Endothelial cell of umbilical vein (primary cell): Measurements from ENCODE around the gene GFOD1. TPM values are rescaled to one million over a fixed set of nuclear protein-coding genes. Genes with fewer than 3 reads are reported as not detected.

ENCODE experiments used
- BruUV-seq: library from RNA; stranded (reverse); fragments of 400-500 nt; replicated peaks from 2 replicates; lab custom pipeline; 2021; lab: Mats Ljungman, UMichigan
- CTCF ChIA-PET: fragments of 300-600, 350-600 bp; sonication (Branson Sonifier 250); formaldehyde crosslinking; loops from one replicate; lab custom pipeline; 2021; ENCODE audit warnings: antibody characterized with exemption, inconsistent platforms; lab: Charles Lee
- POLR2A ChIA-PET: fragments of 300-600, 350-600 bp; sonication (Branson Sonifier 250); formaldehyde crosslinking; loops from one replicate; lab custom pipeline; 2021; ENCODE audit warnings: antibody characterized with exemption, inconsistent platforms; lab: Charles Lee
- DNase-seq: peaks from one replicate; pipeline ENCODE4 v3.0.0-alpha.2; 2011; ENCODE audit warnings: low read depth, low spot score
- FAIRE-seq: peaks from 2 replicates; lab custom pipeline; 2011; peaks lifted over from hg19 to GRCh38; lab: Jason Lieb, UNC
- H2AFZ ChIP-seq: 2 replicates; pipeline ENCODE4 v1.6.0; 2012; ENCODE audit warnings: low read depth, low read length, control low read depth, inconsistent platforms
- H3K27ac ChIP-seq: 2 replicates; pipeline ENCODE4 v1.5.1; 2011; ENCODE audit warnings: low read depth, mild to moderate bottlenecking, control low read depth, low read length, moderate library complexity; ENCODE audit not compliant: insufficient read depth
- H3K27me3 ChIP-seq, 2 experiments: 2 replicates each; pipeline versions ENCODE4 v1.6.0 to v1.6.1; 2011; ENCODE audit warnings: low read length in 2 of 2, mixed read lengths in 1 of 2; ENCODE audit not compliant: control insufficient read depth in 2 of 2, insufficient read depth in 2 of 2
- H3K36me3 ChIP-seq, 2 experiments: 2 replicates in 1 of 2; 3 replicates in 1 of 2; pipeline ENCODE4 v1.5.1; 2011; ENCODE audit warnings: low read length in 2 of 2, mild to moderate bottlenecking in 1 of 2, moderate library complexity in 1 of 2; ENCODE audit not compliant: control insufficient read depth in 2 of 2, insufficient read depth in 2 of 2; ENCODE audit errors: extremely low read depth in 1 of 2
- H3K4me1 ChIP-seq: 3 replicates; pipeline ENCODE4 v1.5.1; 2011; ENCODE audit warnings: mild to moderate bottlenecking, low read length; ENCODE audit not compliant: control insufficient read depth, insufficient read depth; ENCODE audit errors: extremely low read depth
- H3K4me2 ChIP-seq: 2 replicates; pipeline ENCODE4 v1.6.1; 2011; ENCODE audit warnings: low read length, control low read depth, mixed read lengths; ENCODE audit not compliant: insufficient read depth
- H3K4me3 ChIP-seq, 3 experiments: fragments of 200-600 bp in 1 of 3; sonication (generic), shearing (Covaris generic) in 1 of 3; replicated peaks in 1 of 3; 2 replicates each; pipeline ENCODE4 v1.5.1; 2011 to 2016; ENCODE audit warnings: control low read depth in 3 of 3, low read length in 3 of 3, mild to moderate bottlenecking in 2 of 3, inconsistent platforms in 1 of 3, low read depth in 1 of 3, moderate library complexity in 1 of 3; ENCODE audit not compliant: insufficient read depth in 1 of 3
- H3K79me2 ChIP-seq: 2 replicates; pipeline ENCODE4 v1.6.0; 2012; ENCODE audit warnings: low read length, inconsistent platforms; ENCODE audit not compliant: control insufficient read depth, insufficient read depth
- H3K9ac ChIP-seq: replicated peaks from 2 replicates; pipeline ENCODE3; 2011; ENCODE audit warnings: low read length, control low read depth; ENCODE audit not compliant: insufficient read depth; ENCODE audit errors: extremely low read depth
- H3K9me1 ChIP-seq: replicated peaks from 3 replicates; pipeline ENCODE4 v1.6.0; 2011; ENCODE audit warnings: mild to moderate bottlenecking, low read length; ENCODE audit not compliant: control insufficient read depth, insufficient read depth; ENCODE audit errors: extremely low read depth
- H3K9me3 ChIP-seq: replicated peaks from 2 replicates; pipeline ENCODE4 v1.5.1; 2012; ENCODE audit warnings: low read length, inconsistent platforms; ENCODE audit not compliant: control insufficient read depth, insufficient read depth
- H4K20me1 ChIP-seq: replicated peaks from 2 replicates; pipeline ENCODE3; 2011; ENCODE audit warnings: mild to moderate bottlenecking, low read length; ENCODE audit not compliant: control insufficient read depth, insufficient read depth; ENCODE audit errors: extremely low read depth
- CTCF ChIP-seq, 2 donors: IDR thresholded peaks; 1 replicate in 1 of 2; 2 replicates in 1 of 2; pipeline ENCODE4 v1.5.1; 2011; ENCODE audit warnings: low read length in 2 of 2, mild to moderate bottlenecking in 2 of 2, moderate library complexity in 2 of 2, control low read depth in 1 of 2, inconsistent platforms in 1 of 2, low read depth in 1 of 2; ENCODE audit not compliant: insufficient read depth in 1 of 2; ENCODE audit errors: extremely low read depth in 1 of 2
- EZH2 ChIP-seq: IDR thresholded peaks from 2 replicates; pipeline ENCODE4 v1.6.1; 2012; ENCODE audit warnings: borderline replicate concordance, low read depth, mild to moderate bottlenecking, moderate library complexity, low read length, inconsistent platforms; ENCODE audit not compliant: severe bottlenecking
- FOS ChIP-seq: IDR thresholded peaks from 2 replicates; pipeline ENCODE4 v1.6.1; 2011; ENCODE audit warnings: mild to moderate bottlenecking, low read length, moderate library complexity, borderline replicate concordance; ENCODE audit not compliant: insufficient read depth
- GATA2 ChIP-seq: IDR thresholded peaks from 2 replicates; pipeline ENCODE4 v1.7.0; 2011; ENCODE audit warnings: low read depth, mild to moderate bottlenecking, moderate library complexity, mixed read lengths, low read length; ENCODE audit not compliant: insufficient read length, insufficient read depth
- JUN ChIP-seq: IDR thresholded peaks from 2 replicates; pipeline ENCODE4 v1.6.1; 2011; ENCODE audit warnings: borderline replicate concordance, low read depth; ENCODE audit not compliant: insufficient read length, insufficient read depth
- MYC ChIP-seq: IDR thresholded peaks from one replicate; pipeline ENCODE4 v1.6.1; 2011; ENCODE audit warnings: mild to moderate bottlenecking, low read depth, low read length
- POLR2A ChIP-seq: IDR thresholded peaks from 2 replicates; pipeline ENCODE4 v1.6.1; 2012; ENCODE audit warnings: low read depth, mild to moderate bottlenecking, control low read depth, low read length
- POLR2AphosphoS5 ChIP-seq: IDR thresholded peaks from 2 replicates; pipeline ENCODE4 v1.6.1; 2012; ENCODE audit warnings: low read depth, mild to moderate bottlenecking, control low read depth, low read length, moderate library complexity; ENCODE audit not compliant: insufficient read depth
- dilution Hi-C: fragments of 300-500 bp; cut with MboI; formaldehyde crosslinking; loops from one replicate; pipeline ENCODE4 v1.15.0; 2019; ENCODE audit warnings: low sequenced_read_pairs; ENCODE audit not compliant: extremely low pct_ligation_motif_present
- intact Hi-C: fragments of 100-400 bp; cut with micrococcal nuclease; formaldehyde crosslinking; loops from one replicate; pipeline ENCODE4 v1.10.0; 2022
- polyA plus RNA-seq, 4 experiments: library from polyadenylated mRNA; depleted of rRNA in 3 of 4; stranded (reverse) in 3 of 4; unstranded in 1 of 4; fragments of >200 nt; gene quantifications; 2 replicates each; pipeline versions ENCODE4 v1.2.1 to v1.2.3, GENCODE V29; 2011 to 2012; ENCODE audit warnings: missing spikeins in 1 of 4
- total RNA-seq: library from RNA; stranded (reverse); gene quantifications from 2 replicates; pipeline ENCODE4 v1.2.3, GENCODE V29; 2021
- TF ChIP-seq, protein P1 (sequence below): IDR thresholded peaks from 2 replicates; pipeline ENCODE4 v1.6.1; 2011; ENCODE audit not compliant: insufficient read depth, insufficient read length

Gene GFOD1
- total and polyA plus RNA-seq, 2 donors (not counting 3 experiments of a cell fraction or from before 2014, with no cell fraction given): 12.1 to 24.1 TPM

DNA sequence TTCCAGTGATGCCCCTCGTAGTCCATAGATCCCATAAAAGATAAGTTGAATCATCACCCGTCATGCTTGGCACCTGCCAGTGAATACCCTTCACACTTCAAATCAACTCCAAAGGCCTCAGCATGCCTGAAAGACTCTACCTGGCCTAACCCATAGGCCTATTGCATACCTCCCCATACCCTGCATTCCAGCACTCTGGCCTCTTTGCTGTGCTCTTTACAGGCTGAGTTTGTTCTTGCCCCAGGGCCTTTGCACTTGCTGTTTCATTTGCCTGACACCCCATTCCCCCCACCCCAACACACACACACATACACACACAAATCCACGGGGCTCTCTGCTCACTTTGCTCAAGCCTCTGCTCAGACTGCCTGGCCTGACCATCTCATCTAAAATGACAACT is 3.0 kb upstream of the GFOD1 start:
- Histone ChIP-seq H4K20me1 (no peaks in the 10 kb centered on the region), H3K27me3 (no peaks in the 10 kb centered on the region), H3K4me1 (peaks cover 6% of the 10 kb centered on the region), H3K36me3 (no peaks in the 10 kb centered on the region), H3K79me2 (peaks cover 5% of the 10 kb centered on the region), H3K9me3 (no peaks in the 10 kb centered on the region), H3K9ac (no peak overlapping the region), H2AFZ (no peak overlapping the region), H3K9me1 (no peaks in the 10 kb centered on the region), H3K4me2 (no peak overlapping the region), H3K4me3 (no peak overlapping the region), H3K27ac (no peak overlapping the region)
- intact Hi-C loops: no loop called here
- POLR2A ChIA-PET: no interaction called here
- DNase-seq (no peak), FAIRE-seq (no peak)
- CTCF ChIA-PET: no interaction called here
- dilution Hi-C loops: no loop called here
- BruUV-seq: no TSS peak
- TF ChIP-seq POLR2A: no peak
- TF ChIP-seq, protein P1, sequence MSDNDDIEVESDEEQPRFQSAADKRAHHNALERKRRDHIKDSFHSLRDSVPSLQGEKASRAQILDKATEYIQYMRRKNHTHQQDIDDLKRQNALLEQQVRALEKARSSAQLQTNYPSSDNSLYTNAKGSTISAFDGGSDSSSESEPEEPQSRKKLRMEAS: no peak
- TF ChIP-seq FOS: no peak
- TF ChIP-seq CTCF (IDR thresholded peaks at IDR 0.05; ENCODE audit: extremely low read depth in 1 of 2, insufficient read depth in 1 of 2, low read depth in 1 of 2, low read length in 2 of 2): no peak
- TF ChIP-seq JUN: no peak
- TF ChIP-seq EZH2: no peak
- no peak for TF ChIP-seq POLR2AphosphoS5
- TF ChIP-seq MYC: no peak
- no peak for TF ChIP-seq GATA2
